Endodermal cell (in vitro differentiated cells): ENCODE results near the gene ARRDC2. TPM values are rescaled to one million over a fixed set of nuclear protein-coding genes. Genes with fewer than 3 reads are reported as not detected.

Experiments
- DNase-seq: peaks from one replicate; pipeline ENCODE4 v3.0.0-alpha.2; 2017
- H3K27ac ChIP-seq: 2 replicates; pipeline ENCODE4 v1.5.1; 2013; ENCODE audit warnings: mild to moderate bottlenecking, low read depth, low read length, moderate library complexity
- H3K27me3 ChIP-seq: 2 replicates; pipeline ENCODE4 v1.6.1; 2013; ENCODE audit warnings: mild to moderate bottlenecking, low read length, moderate library complexity; ENCODE audit not compliant: insufficient read depth, control insufficient read depth, poor library complexity, severe bottlenecking
- H3K36me3 ChIP-seq: 2 replicates; pipeline ENCODE4 v1.7.0; 2013; ENCODE audit warnings: mild to moderate bottlenecking, low read length, moderate library complexity; ENCODE audit not compliant: control insufficient read depth, insufficient read depth
- H3K4me1 ChIP-seq: one replicate; pipeline ENCODE4 v1.7.0; 2013; ENCODE audit warnings: low read length; ENCODE audit not compliant: control insufficient read depth, insufficient read depth
- H3K4me3 ChIP-seq: 2 replicates; pipeline ENCODE4 v1.5.1; 2013; ENCODE audit warnings: mild to moderate bottlenecking, low read length, moderate library complexity
- H3K9ac ChIP-seq: 2 replicates; pipeline ENCODE4 v1.6.1; 2013; ENCODE audit warnings: mild to moderate bottlenecking, low read length, moderate library complexity; ENCODE audit not compliant: poor library complexity, severe bottlenecking; ENCODE audit errors: extremely low read depth
- H3K9me3 ChIP-seq: 2 replicates; pipeline ENCODE4 v1.6.1; 2013; ENCODE audit warnings: mild to moderate bottlenecking, low read length, moderate library complexity; ENCODE audit not compliant: control insufficient read depth
- H3K27ac Mint-ChIP-seq: 2 replicates; pipeline ENCODE4 v1.8.0; 2020; ENCODE audit warnings: mixed read lengths
- H3K27me3 Mint-ChIP-seq: 2 replicates; pipeline ENCODE4 v1.8.0; 2021; ENCODE audit warnings: mild to moderate bottlenecking, mixed read lengths; ENCODE audit not compliant: insufficient read depth
- H3K36me3 Mint-ChIP-seq: 2 replicates; pipeline ENCODE4 v1.8.0; 2020; ENCODE audit warnings: low read depth, mixed read lengths
- H3K4me1 Mint-ChIP-seq: 2 replicates; pipeline ENCODE4 v1.8.0; 2020; ENCODE audit warnings: mixed read lengths
- H3K4me3 Mint-ChIP-seq: 2 replicates; pipeline ENCODE4 v1.8.0; 2020; ENCODE audit warnings: mild to moderate bottlenecking, moderate library complexity, mixed read lengths
- H3K9me3 Mint-ChIP-seq: 2 replicates; pipeline ENCODE4 v1.8.0; 2020; ENCODE audit warnings: mild to moderate bottlenecking, mixed read lengths
- WGBS, 2 experiments: methylation state at CpG; one replicate each; pipeline versions ENCODE4 v1.1.5 to v1.1.7; 2013; ENCODE audit warnings: missing lambda C conversion rate in 2 of 2, mixed read lengths in 1 of 2; ENCODE audit not compliant: insufficient coverage in 1 of 2, insufficient read length in 1 of 2; 5-methylcytosine and 5-hydroxymethylcytosine counted together
- total RNA-seq, 2 donors: library from RNA; stranded (reverse); fragmentation: NEBNext Ultra II Directional in 1 of 2; extraction: Animal tissue kit (Norgen Biotek cat#: 25700) in 1 of 2; gene quantifications; 2 replicates in 1 of 2; 3 replicates in 1 of 2; pipeline ENCODE4 v1.2.1, GENCODE V29; 2021
- TF ChIP-seq, protein P1 (sequence below): fragments of 200-600 bp; sonication (generic); conservative IDR thresholded peaks from 2 replicates; pipeline ENCODE4 v1.5.0; 2021; ENCODE audit warnings: antibody characterized with exemption, mild to moderate bottlenecking

The ARRDC2 gene
- total RNA-seq, 2 donors from 2014 or later: 6.8 to 7.0 TPM

DNA sequence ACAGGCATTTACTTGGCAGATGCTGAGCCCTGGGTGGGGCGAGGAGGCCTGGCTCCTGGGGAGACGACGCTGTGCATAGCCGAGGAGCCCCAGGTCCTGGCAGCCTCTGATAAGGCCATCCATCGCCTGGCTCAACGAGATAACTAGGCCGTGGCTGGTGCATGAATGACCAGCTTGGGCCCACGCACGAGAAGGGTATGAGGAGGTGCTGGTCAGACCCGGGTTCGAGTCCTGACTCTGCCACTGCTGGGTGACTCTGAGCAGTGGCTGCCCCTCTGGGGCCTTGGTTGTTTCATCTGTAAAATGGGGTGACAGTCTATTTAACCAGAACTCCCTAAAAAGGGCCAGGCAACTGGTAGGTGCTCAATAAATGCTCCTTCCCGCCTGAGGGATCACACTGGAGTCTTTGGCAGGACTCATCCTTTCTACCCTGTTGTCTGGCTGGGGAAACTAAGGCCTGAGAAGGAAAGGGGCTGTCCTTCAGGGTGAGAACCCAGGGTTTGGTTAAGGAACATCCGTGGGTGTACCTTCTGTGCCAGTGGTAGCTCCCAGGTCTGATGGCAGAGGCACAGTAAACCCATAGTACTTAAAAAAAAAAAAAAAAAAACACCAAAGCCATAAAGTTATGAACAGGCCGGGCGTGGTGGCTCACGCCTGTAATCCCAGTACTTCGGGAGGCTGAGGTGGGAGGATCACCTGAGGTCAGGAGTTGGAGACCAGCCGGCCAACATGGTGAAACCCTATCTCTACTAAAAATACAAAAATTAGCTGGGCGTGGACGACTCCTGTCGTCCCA, 8.1 kb upstream of the ARRDC2 start:
- H3K4me3 ChIP-seq: no peak overlapping the region
- WGBS, 2 experiments: 93 to 97% methylated on average over 13 to 21 of the region's 21 CpGs
- no peaks in the 10 kb centered on the region for H3K9me3 Mint-ChIP-seq

DNA sequence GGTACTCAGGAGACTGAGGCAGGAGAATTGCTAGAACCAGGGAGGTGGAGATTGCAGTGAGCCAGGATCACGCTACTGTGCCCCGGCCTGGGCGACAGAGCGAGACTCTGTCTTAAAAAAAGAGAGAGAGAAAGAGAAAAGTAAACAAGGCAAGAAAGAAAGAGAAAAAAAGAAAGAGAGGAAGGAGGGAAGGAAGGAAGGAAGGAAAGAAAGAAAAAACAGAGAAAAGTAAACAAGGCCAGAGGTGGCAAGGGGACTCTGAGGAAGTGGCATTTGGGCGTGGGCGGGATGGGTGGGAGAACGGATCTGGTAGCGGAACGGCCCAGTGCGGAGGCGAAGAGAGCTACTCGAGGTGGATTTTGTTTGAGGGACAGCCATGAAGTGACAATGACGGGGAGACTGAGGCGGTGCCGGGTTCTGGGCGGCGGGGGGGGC, 7.5 kb upstream of the ARRDC2 start:
- peaks cover 1% of the 10 kb centered on the region for H3K36me3 Mint-ChIP-seq
- TF ChIP-seq, protein P1, sequence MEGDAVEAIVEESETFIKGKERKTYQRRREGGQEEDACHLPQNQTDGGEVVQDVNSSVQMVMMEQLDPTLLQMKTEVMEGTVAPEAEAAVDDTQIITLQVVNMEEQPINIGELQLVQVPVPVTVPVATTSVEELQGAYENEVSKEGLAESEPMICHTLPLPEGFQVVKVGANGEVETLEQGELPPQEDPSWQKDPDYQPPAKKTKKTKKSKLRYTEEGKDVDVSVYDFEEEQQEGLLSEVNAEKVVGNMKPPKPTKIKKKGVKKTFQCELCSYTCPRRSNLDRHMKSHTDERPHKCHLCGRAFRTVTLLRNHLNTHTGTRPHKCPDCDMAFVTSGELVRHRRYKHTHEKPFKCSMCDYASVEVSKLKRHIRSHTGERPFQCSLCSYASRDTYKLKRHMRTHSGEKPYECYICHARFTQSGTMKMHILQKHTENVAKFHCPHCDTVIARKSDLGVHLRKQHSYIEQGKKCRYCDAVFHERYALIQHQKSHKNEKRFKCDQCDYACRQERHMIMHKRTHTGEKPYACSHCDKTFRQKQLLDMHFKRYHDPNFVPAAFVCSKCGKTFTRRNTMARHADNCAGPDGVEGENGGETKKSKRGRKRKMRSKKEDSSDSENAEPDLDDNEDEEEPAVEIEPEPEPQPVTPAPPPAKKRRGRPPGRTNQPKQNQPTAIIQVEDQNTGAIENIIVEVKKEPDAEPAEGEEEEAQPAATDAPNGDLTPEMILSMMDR: no peak
- Histone ChIP-seq H3K9me3 (no peaks in the 10 kb centered on the region), H3K9ac (no peak overlapping the region), H3K36me3 (no peaks in the 10 kb centered on the region), H3K4me1 (no peaks in the 10 kb centered on the region), H3K4me3 (peak overlapping the region; percentile 75), H3K27me3 (peaks cover 10% of the 10 kb centered on the region), H3K27ac (no peak overlapping the region)
- no peak for DNase-seq
- no peak overlapping the region for H3K27ac Mint-ChIP-seq
- WGBS, 2 experiments: 39 to 40% methylated on average over 13 to 17 of the region's 17 CpGs
- no peaks in the 10 kb centered on the region for H3K4me1 Mint-ChIP-seq
- H3K27me3 Mint-ChIP-seq: peaks cover 19% of the 10 kb centered on the region
- H3K9me3 Mint-ChIP-seq: no peaks in the 10 kb centered on the region
- peak overlapping the region; percentile 53 for H3K4me3 Mint-ChIP-seq

More for the DNA sequence above, 8.1 kb upstream of the ARRDC2 start:
- Mint-ChIP-seq H3K4me1 (no peaks in the 10 kb centered on the region), H3K4me3 (peak overlapping the region; percentile 53), H3K27ac (no peak overlapping the region), H3K27me3 (peaks cover 19% of the 10 kb centered on the region), H3K36me3 (peaks cover under 1% of the 10 kb centered on the region)
- H3K27me3 ChIP-seq: peaks cover 10% of the 10 kb centered on the region
- no peaks in the 10 kb centered on the region for H3K4me1 ChIP-seq
- H3K36me3 ChIP-seq: no peaks in the 10 kb centered on the region
- H3K27ac ChIP-seq: no peak overlapping the region
- no peaks in the 10 kb centered on the region for H3K9me3 ChIP-seq
- H3K9ac ChIP-seq: no peak overlapping the region
- DNase-seq: no peak
- TF ChIP-seq, protein P1: no peak

DNA sequence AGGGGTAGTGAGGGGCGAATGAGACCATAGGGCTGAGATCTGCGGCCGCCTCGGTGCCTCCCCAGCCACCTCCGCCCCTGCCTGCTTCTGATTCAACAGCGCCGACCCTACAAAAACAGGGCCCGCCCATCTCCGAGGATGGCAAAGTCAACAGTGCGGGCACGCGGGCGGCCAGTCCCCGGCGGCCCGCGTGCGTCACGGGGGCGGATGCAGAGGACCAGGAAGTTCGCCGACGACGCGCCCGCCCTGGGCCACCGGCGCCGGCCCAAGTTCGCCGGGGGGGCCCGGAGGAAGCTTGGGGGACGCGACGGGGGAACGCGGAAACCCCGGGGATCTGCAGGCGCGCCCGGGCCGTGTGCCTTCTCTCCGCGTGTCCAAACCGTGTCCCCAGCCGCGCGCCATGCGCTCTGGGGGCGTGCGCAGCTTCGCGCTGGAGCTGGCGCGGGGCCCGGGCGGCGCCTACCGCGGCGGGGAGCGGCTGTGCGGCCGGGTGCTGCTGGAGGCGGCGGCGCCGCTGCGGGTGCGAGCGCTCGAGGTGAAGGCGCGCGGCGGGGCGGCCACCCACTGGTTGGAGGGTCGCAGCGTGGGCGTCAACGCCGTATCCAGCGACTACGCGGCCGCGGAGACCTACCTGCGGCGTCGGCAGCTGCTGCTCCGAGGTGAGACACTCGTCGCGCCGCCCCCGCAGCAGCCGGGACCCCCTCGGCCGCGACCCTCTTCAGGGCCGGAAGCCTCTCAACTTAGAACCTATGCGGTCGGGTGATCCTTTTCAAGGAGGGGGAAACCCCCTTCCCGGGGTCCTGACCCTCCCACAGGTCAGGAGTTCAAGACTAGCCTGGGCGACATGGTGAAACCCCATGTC, 6.8 kb upstream of the ARRDC2 start:
- no peak overlapping the region for H3K27ac ChIP-seq

More for the DNA sequence above, 6.8 kb upstream of the ARRDC2 start:
- no peaks in the 10 kb centered on the region for H3K4me1 Mint-ChIP-seq
- peak overlapping the region; percentile 53 for H3K4me3 Mint-ChIP-seq
- peaks cover 19% of the 10 kb centered on the region for H3K27me3 Mint-ChIP-seq
- Histone ChIP-seq H3K9ac (peak overlapping the region; percentile 44), H3K27me3 (peaks cover 10% of the 10 kb centered on the region), H3K36me3 (no peaks in the 10 kb centered on the region), H3K9me3 (no peaks in the 10 kb centered on the region), H3K4me3 (peak overlapping the region; percentile 75), H3K4me1 (no peaks in the 10 kb centered on the region)
- H3K36me3 Mint-ChIP-seq: peaks cover 1% of the 10 kb centered on the region
- TF ChIP-seq, protein P1: no peak
- peak; percentile 89 for DNase-seq
- 3 to 5% methylated on average over 19 to 104 of the region's 105 CpGs for WGBS, 2 experiments
- no peaks in the 10 kb centered on the region for H3K9me3 Mint-ChIP-seq
- no peak overlapping the region for H3K27ac Mint-ChIP-seq
